NCI-H2227 (cell line): ENCODE measurements around the gene RPA3.

Experiments used
- DNase-seq: peaks from one replicate; lab custom pipeline; 2025; ENCODE audit not compliant: unreplicated experiment; lab: John Stamatoyannopoulos, UW

RPA3 gene

DNA sequence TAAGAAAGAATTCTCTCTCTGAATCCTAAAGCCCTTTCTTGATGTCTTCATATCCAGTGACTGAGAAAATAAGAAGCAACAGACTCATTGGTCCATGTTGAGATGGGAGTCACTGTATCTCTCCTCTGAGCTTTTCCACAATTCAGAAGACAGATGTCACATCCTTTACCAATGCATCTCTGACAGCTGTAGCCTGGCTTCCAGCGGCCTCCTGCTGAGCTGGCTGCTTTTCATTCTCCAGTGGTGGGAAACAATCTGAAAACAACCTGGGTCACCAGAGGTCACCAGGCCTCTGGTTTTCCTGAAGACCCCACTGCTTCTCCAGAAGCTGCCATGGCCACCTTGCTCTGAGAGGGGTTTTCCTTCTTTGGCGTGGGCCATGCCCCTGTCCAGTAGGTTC, 18.3 kb upstream of the RPA3 start:
- peak; percentile 7 for DNase-seq

DNA sequence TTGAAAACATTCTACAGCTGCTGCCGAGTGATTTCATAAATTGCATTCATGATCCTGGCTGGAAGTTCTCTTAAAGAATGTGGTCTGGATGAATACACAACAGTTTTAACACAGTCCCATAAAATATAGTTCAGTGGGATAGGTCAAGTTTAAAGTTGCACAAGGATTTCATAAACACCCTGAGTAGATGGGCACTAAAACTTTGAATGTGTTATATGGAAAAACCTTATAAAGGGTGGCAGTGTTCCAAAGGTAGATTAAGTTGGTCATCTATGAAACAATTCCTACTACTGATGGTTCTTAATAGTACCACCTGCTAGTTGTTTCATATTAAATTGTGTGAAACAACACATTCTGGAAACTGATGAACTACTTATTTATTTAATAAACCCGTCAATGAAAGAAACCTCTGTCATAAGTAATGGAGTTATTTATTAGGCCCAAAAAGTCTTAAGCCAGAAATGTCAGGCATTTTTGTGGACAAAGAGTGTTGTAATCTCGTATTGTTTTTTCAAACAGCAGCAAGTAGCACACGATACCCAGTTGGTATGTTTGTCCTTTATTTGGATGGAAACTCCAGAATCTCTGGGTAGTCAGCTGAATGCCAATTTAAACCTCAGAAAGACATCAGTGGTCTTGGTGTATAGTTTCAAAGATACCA, 14.3 kb upstream of the RPA3 start:
- DNase-seq, result no peak

DNA sequence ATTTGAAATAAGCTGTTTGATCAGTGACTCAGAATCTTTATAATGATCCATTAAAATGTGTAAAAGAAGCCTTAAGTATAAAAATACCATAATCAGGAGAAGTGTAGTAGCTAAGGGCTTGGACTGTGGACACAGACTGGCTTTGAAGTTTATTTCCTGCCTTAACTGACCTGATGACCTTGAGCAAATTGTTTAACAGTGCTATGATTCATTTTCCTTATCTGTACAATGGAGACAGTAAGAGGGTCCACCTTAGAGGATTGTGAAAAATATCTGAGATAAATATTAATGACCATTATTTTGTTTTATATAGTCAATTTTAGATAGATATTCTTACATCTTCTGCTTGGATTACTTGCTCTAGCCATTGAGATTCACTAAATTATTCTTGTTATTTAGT, 13.3 kb upstream of the RPA3 start:
- no peak for DNase-seq

DNA sequence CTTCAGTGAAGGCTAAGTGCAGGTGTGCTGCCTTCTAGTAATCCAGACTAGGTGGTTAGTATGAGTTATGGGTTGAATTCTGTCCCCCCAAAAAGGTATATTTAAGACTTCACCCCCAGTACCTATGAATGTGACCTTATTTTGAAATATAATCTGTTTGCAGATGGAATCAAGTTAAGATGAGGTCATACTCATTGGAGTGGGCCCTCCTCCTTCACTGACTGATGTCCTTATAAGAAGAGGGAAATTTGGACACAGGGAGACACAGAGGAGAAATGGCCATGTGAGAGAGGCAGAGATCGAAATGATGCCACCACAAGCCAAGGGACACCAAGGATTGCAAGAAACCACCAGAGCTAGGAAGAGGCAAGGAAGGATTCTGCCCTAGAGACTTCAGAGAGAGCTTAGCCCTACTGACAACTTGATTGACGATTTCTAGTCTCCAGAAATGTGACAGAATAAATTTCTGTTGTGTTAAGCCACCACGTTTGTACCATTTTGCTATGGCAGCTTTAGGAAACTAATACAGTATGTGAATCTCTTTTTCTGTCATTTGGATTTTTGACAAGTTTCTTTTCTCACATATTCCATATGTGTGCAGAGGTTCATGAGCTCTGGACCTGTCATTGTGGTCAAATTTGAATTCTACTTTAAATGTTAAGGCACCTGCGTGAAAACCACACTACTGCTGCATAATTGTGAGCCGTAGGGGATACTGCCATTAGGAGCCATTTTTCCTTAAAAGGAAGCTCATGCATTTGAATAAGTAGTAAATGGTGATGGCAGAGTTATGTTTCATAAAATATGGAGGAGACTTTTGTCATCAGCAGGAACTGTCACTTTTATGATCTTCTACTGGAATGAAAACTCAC, 2.6 kb upstream of the RPA3 start:
- no peak for DNase-seq

DNA sequence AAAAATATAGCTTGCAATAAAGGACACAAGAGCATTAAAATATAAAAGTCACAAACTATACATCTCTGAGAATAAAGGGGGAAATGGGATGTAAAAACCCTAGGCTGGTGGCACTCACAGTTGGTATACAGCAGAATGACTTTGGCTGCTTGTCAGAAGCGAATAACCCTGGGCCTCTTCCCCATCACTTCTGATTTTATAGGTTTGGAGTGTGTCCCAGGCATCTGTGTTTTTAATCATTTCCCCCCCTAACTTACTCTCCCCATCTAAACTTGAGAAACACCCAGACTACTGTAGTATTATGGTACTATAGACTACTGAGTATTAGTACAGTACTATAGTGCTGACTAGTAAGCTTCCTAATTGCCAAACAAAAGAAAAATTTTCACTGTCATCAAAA, 1.8 kb upstream of the RPA3 start:
- no peak for DNase-seq

DNA sequence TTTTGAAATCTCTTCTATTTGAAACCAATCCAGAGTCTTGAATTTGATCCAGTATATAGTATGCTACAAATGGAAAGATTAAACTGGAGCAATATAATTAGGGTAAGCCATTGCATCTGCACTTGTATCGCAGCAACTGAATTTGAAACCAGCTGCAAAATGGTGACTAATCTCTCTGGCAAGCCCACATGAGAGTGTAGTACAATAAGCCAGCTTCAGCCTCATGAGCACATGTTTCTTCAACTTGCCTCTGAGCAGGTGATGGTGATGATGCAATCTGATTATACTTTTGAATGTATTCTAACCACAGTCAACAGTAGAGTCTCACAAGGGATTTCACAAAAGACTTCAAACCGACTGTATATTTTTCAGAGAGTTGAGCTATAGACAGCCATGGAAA, 829 bp upstream of the RPA3 start:
- DNase-seq, result no peak

DNA sequence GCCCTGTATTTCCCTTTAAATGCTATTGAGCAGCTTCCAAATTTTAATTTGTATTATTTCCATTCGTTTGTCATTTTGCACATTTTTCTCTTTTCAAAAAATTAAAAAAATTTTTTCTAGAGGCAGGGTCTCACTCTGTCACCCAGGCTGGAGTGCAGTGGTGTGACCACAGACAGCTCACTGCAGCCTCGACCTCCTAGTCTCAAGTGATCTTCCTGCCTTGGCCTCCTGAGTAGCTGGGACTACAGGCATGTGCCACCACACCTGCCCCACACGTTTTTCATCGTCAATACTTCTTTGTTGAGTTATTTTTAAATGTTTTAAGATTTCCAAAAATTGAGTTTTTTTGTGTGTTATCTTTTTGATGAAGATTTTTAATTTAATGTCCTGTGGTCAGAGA, 4.7 kb downstream of the RPA3 start:
- DNase-seq, result no peak

DNA sequence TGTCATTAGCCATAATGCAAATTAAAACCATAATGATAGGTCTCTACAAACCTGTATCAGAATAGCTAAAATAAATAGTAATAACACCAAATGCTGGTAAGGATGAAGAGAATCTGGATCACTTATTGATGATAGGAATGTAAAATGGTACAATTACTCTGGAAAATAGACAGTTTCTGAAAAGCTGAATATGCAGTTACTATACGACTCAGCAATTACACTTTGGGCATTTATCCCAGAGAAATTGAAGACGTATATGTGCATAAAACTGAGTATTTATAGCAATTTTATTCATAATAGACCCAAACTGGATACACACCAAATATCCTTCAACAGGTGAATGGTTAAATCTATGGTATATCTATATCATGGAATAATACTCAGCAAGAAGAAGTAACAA, 7.9 kb downstream of the RPA3 start:
- no peak for DNase-seq

DNA sequence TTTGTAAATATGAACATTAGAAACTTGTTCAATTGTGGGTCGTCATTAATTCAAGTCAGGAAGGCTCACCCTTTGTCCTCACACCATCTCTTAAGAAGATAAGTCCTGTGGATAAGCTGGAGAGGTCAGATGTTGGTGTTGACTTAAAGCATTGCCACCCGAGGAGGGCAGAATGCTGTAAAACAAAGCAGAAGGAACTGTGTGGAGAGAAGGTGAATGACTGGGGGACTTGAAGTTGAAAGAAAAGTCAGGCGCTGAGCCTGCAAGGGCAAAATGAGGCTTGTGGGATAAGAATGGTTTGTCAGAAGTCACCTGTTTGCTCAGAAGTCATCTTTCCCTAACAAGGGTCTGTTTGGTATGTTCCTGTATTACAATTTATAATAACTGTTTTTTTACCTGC, 9.1 kb downstream of the RPA3 start:
- no peak for DNase-seq

DNA sequence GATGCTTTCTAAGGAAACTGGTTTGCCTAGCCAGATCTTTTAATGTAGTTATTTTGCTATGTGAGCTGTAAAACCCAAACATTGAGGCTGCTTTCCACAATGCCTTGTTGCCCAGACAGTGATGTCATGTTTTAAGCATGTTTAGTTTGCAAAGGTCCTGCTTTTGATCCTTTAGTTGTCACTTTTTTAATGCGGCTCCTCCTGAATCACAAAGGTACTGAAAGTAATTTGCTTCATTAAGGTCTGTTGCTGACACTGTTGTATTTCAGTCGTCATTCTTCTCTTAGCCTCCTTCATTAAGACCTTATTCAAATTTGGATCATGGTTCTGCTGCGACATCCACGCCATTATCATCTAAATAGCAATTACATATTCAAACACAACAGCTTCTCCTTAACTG, 10.6 kb downstream of the RPA3 start:
- DNase-seq, result no peak

DNA sequence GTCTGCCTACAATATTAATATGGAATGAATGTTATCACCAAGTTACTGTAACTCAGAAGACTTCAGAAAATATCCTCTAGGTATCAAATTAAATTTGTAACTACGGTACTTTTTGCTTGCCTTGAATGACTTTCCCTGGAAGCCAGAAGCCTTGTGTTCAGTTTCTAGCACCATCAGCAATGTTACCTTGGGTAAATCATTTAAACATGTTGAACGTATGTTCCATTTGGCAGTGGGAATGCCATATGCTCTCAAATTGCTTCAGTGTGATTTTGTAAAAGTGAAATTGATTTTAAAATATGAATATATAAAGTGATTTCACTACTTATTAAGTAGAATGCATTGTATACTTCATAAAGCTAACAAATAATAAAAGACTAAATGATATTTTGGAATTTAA, 11.2 kb downstream of the RPA3 start:
- no peak for DNase-seq

DNA sequence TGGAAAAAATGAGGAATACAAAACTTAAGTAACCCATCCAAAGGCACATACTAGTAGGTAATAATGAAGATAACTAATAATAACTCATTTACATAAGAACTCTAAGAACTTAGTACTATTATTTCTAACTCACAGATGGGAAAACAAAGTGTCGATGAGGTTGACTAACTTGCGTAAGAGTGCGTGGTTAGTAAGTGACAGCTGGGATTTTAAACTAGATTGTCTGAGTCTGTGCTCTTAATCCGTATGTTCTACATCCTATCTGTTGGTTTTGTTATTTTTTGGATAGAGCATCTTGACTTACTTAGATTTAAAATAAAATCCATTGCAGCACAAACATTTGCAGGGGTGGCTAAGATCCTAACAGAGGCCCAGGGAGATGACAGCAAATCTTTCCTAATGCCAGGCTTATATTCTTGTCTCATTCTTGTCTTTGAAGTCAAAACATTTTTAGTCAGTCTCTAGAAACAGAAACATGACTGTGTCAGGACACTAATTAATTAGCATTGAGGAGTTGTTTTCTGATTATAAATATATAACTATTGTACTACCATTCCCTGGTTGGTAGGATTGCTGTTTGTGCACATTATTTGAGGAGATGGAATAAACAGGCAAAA, 11.7 kb downstream of the RPA3 start:
- no peak for DNase-seq

DNA sequence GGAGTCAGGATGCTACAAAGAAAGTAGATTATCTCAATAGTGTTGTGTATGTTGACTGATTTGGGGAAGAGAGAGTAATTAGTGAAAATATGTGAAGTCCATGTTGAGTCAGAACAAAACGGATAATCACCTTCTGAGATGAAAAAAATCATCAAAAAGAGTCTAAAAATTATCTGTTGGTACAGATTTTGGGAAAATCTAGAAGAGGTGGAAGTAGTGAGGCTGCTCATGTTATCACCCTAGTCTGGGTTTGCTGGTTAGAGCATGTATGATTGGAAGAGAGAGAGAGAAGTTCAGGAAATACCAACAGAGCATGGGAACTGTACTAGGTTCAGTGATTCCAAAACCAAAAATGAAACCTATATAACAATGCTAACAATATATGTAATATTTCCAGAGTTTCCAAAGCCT, 12.3 kb downstream of the RPA3 start:
- no peak for DNase-seq

DNA sequence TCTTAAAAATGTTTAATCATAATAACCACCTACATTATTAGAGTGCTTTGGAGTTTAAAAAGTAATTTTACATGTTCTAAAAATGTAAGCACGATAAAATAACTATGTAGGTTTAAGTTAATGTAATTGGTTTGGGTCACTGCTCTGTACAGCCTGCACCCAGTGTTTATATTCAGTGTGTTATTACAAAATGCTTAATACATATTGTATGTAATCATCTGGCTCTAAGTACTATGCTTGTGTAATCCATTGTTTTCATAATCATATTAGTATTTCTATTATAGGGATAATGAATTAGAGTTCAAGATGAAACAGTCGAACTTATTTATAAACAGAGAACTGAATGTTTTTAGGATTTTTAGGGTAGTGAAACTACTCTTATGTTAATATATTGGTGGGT, 13.1 kb downstream of the RPA3 start:
- DNase-seq, result no peak

DNA sequence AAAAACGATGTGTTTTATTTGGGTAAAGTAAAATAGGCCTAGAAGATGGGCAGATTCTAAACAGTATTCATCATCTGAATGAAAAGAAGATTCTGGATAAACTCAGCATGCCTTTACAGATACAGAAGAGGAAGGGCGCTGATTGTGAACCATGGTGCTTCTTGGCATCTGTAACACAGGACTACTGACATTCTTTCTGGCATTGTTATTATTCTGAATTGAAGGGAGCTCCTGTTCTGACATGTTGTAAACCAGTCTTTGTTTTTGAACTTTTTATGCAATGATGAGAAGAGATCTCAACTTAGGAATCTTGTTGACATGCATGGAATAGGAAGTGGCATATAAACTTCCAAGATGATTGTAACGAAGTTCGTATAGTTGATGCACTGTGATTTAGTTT, 13.5 kb downstream of the RPA3 start:
- DNase-seq, result no peak

DNA sequence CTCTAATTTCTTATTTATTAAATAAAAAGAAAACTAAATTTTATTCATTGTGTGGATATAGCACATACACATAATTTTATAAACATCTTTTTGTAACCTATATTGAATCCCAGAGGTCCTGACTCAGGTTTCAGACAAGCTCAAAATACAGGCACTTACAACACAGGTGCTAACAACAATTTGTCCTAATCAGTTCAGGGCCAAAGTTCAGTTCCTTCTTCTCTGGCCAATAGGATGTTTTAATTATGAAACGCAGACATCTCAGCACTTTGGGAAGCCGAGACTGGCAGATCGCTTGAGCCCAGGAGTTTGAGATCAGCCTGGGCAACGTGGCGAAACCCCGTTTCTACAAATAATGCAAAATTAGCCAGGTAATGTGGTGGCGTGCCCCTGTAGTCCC, 15.0 kb downstream of the RPA3 start:
- DNase-seq, result no peak

DNA sequence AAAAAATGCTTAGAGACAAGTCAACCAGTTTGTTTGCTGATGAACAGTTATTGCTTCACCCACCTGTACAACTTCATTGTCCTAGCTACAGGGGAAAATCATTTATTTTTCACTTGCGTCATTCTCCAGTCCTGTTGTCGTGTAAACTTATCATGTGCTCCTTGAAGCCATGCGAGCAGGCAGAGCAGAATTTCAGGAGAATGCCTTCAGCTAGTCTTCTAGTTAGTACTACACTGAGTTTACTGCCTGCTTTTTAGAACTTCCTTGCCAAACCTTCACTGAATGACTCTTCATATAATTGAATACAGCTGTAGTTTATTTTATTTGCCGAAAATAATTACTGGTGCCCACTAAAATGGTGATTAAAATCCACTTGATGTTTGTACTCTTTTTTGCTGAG, 15.6 kb downstream of the RPA3 start:
- DNase-seq, result no peak

DNA sequence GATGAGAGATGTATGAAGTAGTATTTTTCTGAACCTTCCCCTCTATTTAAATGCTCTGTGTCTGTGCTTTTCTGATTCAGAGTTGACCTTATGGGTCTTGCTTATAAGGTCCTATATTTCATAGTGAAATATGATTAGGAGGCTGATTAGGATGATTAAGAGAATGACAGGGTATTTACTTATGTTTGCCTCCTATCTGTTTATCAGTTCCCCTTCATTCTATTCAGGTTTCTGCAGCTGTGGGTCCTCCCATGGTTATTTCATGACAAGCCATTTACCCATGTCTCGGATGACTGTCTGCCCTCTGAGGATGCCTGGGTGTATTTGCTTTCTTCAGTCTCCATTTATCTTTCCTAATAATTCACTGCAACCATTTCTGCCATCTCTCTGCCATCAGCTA, 16.9 kb downstream of the RPA3 start:
- no peak for DNase-seq

DNA sequence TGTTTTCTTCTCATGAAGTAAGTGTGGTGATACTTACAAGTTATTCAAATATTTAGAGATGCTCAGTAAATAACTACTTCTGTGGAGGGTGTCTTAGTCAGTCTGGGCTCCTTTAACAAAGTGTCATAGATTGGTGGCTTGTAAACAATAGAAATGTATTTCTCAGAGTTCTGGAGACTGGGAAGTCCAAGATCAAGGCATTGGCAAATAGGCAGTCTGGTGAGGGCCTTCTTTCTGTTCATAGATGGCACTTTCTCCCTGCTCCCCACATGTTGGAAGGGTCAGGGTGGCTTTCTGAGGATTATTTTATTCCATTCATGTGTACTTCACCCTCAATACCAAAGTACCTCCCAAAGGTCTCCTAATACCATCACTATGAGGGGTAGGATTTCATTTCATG, 18.4 kb downstream of the RPA3 start:
- DNase-seq, result no peak

DNA sequence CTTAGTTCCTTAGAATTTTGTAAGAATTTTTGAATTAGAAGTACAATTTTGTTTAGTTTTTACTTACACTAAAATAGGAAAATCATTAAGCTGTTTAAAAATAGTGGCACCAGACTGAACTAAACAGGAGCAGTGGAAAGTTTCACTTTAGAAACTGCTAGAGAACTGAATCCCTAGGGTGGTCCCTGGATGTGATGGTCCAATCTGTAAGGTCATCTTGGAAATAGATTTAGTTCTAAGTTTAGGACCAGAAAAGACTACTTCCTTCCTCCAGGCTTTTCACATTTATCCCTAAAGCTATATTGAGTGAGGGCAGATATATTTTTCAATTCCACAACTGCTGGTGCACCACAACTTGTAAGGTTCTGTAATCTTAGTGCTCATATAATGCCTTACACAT, 19.0 kb downstream of the RPA3 start:
- DNase-seq, result no peak

DNA sequence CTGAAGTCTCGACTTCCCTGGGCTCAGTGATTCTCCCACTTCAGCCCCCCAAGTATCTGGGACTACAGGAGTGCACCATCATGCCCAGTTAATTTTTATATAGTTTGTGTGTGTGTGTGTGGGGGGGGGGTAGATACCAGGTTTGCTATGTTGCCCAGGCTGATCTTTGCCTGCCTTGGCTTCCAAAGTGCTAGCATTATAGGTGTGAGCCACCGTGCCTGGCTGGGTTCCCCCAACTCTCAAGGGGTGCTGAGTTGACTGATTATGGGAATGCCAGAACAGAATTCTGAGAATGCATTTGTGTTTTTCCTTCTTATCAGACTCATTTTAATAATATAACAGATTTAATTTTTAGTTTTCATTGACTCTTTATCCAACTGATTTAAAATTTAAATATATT, 19.5 kb downstream of the RPA3 start:
- DNase-seq, result no peak

DNA sequence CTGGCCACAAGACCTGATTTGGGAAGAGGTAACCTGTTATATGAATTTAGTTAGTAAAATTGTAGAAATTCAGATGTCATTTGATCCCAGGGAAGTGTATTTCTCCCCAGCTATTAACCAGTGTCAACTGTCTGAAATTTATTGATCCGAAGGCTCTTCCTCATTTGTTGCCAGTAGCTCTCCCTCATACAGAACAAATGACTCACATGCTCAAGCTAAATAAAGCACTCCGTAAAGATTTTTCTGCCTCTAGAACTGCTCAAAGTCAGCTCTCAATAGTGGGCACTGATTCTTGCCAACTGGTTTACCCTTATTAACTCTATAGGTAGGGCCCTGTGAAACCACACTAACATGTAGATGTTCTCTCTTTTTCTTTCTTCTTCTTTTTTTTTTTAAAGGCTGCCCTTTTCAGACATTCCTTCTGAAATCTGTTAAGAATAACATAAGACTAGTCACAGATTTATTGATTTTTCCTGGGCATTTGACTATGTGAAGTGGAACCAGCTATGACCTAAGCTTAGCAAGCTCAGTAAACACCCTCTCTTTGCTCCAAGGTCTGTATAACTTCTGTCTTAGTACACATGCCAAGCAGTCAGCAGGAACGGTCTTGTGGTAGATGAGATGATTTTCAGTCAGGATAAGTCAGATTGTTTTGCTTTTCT, 21.8 kb downstream of the RPA3 start:
- DNase-seq, result peak; percentile 4
